Stomach (tissue), 4 donors: ENCODE data around the gene SYT8.

Experiments used
- POLR2AphosphoS5 ChIP-seq, 3 donors: sonication (generic); formaldehyde crosslinking; IDR thresholded peaks; one replicate each; pipeline ENCODE4 v1.6.1; 2016; ENCODE audit warnings: antibody characterized with exemption in 3 of 3
- TF ChIP-seq, protein P1 (sequence below), 7 experiments: fragments of 450-650 bp in 4 of 7; fragments of 200-600 bp in 3 of 7; sonication (generic) in 3 of 7; IDR thresholded peaks; one replicate each; pipeline ENCODE4 v1.5.1; 2016 to 2019; ENCODE audit warnings: antibody characterized with exemption in 7 of 7, control low read depth in 2 of 7, mild to moderate bottlenecking in 1 of 7

DNA sequence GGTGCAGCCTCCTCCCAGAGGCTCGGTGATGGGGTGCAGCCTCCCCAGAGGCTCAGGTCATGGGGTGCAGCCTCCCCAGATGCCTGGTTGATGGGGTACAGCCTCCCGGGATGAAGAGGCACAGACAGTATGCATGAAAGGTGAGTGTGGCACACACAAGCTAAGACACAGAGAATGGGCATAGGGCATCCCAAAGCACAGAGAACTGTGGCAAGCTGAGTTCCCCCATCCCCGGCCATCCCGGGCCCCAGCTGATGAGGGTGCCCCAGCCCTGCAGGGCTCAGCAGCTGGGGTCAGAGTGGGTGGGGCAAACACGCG lies 4.8 kb upstream of the SYT8 start:
- TF ChIP-seq, protein P1, sequence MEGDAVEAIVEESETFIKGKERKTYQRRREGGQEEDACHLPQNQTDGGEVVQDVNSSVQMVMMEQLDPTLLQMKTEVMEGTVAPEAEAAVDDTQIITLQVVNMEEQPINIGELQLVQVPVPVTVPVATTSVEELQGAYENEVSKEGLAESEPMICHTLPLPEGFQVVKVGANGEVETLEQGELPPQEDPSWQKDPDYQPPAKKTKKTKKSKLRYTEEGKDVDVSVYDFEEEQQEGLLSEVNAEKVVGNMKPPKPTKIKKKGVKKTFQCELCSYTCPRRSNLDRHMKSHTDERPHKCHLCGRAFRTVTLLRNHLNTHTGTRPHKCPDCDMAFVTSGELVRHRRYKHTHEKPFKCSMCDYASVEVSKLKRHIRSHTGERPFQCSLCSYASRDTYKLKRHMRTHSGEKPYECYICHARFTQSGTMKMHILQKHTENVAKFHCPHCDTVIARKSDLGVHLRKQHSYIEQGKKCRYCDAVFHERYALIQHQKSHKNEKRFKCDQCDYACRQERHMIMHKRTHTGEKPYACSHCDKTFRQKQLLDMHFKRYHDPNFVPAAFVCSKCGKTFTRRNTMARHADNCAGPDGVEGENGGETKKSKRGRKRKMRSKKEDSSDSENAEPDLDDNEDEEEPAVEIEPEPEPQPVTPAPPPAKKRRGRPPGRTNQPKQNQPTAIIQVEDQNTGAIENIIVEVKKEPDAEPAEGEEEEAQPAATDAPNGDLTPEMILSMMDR (IDR thresholded peaks at IDR 0.05), result no peak
- TF ChIP-seq POLR2AphosphoS5 (IDR thresholded peaks at IDR 0.05), result no peak
